AG04449 (cell line): ENCODE measurements around the gene DTNBP1.

Experiments used
- CTCF ChIA-PET: fragments of 350-600 bp; formaldehyde crosslinking; extraction: SDS; loops from one replicate; lab custom pipeline; 2021; ENCODE audit warnings: antibody characterized with exemption; lab: Yijun Ruan, JAX
- POLR2A ChIA-PET: fragments of 400-600, 350-600 bp; formaldehyde crosslinking; extraction: SDS; loops from one replicate; lab custom pipeline; 2020; ENCODE audit warnings: antibody characterized with exemption, inconsistent platforms; lab: Yijun Ruan, JAX
- DNase-seq: peaks from one replicate; pipeline ENCODE4 v3.0.0-alpha.2; 2010; ENCODE audit warnings: low read depth, low spot score
- H3K4me3 ChIP-seq: 2 replicates; pipeline ENCODE4 v1.5.1; 2011; ENCODE audit warnings: low read depth, mild to moderate bottlenecking, control low read depth, low read length
- CTCF ChIP-seq: IDR thresholded peaks from one replicate; pipeline ENCODE4 v1.5.1; 2011; ENCODE audit warnings: mild to moderate bottlenecking, moderate library complexity, low read length, control low read depth, inconsistent platforms; ENCODE audit not compliant: insufficient read depth; ENCODE audit errors: missing control alignments

Gene DTNBP1

GRCh38 chr6:15473174-15473573 lies 189.7 kb downstream of the DTNBP1 start:
- no peak for DNase-seq
- no peak for TF ChIP-seq CTCF
- ChIA-PET POLR2A (no interaction called here), CTCF (interaction anchor here (1.9 kb wide), 1 partner anchor 1344 kb away, joined by 4 read pairs; no protein-coding TSS in a partner anchor)
- H3K4me3 ChIP-seq: no peak overlapping the region
